ENCODE measurements around the gene CNN2. TPM values are rescaled to one million over a fixed set of nuclear protein-coding genes. Genes with fewer than 3 reads are reported as not detected.

Gene CNN2
- total and polyA plus RNA-seq, 12 donors, result 6.9 to 64.9 (median 42.7) TPM

- H3K4me3 ChIP-seq, result no peak overlapping the region
- intact Hi-C loops (cut with DNase I), result no loop called here
- WGBS, 4 donors, result 74 to 81% (median 76%) methylated on average over 5 to 28 of the region's 28 CpGs
- H3K9me3 ChIP-seq (replicated peaks in 1 of 3), result no peaks in the 10 kb centered on the region
- peaks cover 0 to 8% of the 10 kb centered on the region in 2 donors for H3K4me1 ChIP-seq (replicated peaks in 1 of 2)
- H3K27me3 ChIP-seq, result peaks cover 27% of the 10 kb centered on the region
- no peak for DNase-seq
- H3K36me3 ChIP-seq (replicated peaks in 1 of 2), result no peaks in the 10 kb centered on the region
- TF ChIP-seq POLR2A (IDR thresholded peaks at IDR 0.05) (no peak), CTCF (IDR thresholded peaks at IDR 0.05) (no peak)
- peak overlapping the region in 1 of 5 donors; percentile 34 for H3K27ac ChIP-seq
These were observed 47.6 kb downstream of the CNN2 start for GRCh38 chr19:1073956-1074517.

- H3K27ac ChIP-seq, result peak overlapping the region in 1 of 5 donors; percentile 34
- peaks cover 21% of the 10 kb centered on the region for H3K27me3 ChIP-seq
- no peak for TF ChIP-seq POLR2A (IDR thresholded peaks at IDR 0.05)
- TF ChIP-seq CTCF (IDR thresholded peaks at IDR 0.05), result no peak
- 56 to 74% (median 60%) methylated on average over 16 to 54 of the region's 54 CpGs for WGBS, 4 donors
- DNase-seq, result peak; percentile 69 to 87 (median 75)
- H3K4me3 ChIP-seq, result no peak overlapping the region
- no peaks in the 10 kb centered on the region for H3K36me3 ChIP-seq (replicated peaks in 1 of 2)
- H3K9me3 ChIP-seq (replicated peaks in 1 of 3), result no peaks in the 10 kb centered on the region
- H3K4me1 ChIP-seq (replicated peaks in 1 of 2), result peaks cover 0 to 5% of the 10 kb centered on the region in 2 donors
- intact Hi-C loops (cut with DNase I), result no loop called here
These were observed 48.3 kb downstream of the CNN2 start for GRCh38 chr19:1074544-1075283.

DNA sequence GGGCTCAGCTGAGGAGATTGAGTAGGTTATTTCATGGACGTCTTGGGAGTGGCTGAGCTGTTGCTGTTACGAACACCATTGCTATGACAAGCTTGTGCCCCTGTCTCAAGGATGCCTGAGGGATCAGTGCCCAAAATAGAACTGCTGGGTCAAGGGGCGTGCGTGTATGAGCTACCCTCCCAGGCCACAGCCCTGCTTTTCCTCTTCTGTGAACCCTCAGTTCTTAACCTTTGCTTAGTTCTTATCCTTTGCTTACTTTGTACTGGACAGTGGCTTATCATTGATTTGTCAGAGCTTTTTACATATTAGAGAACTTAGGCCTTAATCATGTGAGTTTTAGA is 49.6 kb downstream of the CNN2 start:
- H3K4me1 ChIP-seq (replicated peaks in 1 of 2), result peaks cover 0 to 1% of the 10 kb centered on the region in 2 donors
- no peak overlapping the region for H3K27ac ChIP-seq
- 69 to 73% (median 72%) methylated on average over 4 of the region's 4 CpGs for WGBS, 4 donors
- H3K4me3 ChIP-seq, result no peak overlapping the region
- no peak for DNase-seq
- H3K9me3 ChIP-seq (replicated peaks in 1 of 3), result no peaks in the 10 kb centered on the region
- TF ChIP-seq CTCF (IDR thresholded peaks at IDR 0.05), result no peak
- H3K36me3 ChIP-seq (replicated peaks in 1 of 2), result no peaks in the 10 kb centered on the region
- intact Hi-C loops (cut with DNase I), result no loop called here
- peaks cover 8% of the 10 kb centered on the region for H3K27me3 ChIP-seq

- H3K9me3 ChIP-seq (replicated peaks in 1 of 3), result no peaks in the 10 kb centered on the region
- peaks cover under 1% of the 10 kb centered on the region for H3K27me3 ChIP-seq
- intact Hi-C loops (cut with DNase I), result no loop called here
- DNase-seq, result peak in 6 of 7 donors; percentile 45 to 77 (median 60)
- no peaks in the 10 kb centered on the region for H3K4me1 ChIP-seq (replicated peaks in 1 of 2)
- H3K4me3 ChIP-seq, result no peak overlapping the region
- no peaks in the 10 kb centered on the region for H3K36me3 ChIP-seq (replicated peaks in 1 of 2)
- H3K27ac ChIP-seq, result no peak overlapping the region
- TF ChIP-seq POLR2A (IDR thresholded peaks at IDR 0.05) (no peak), CTCF (IDR thresholded peaks at IDR 0.05) (no peak)
- WGBS, 4 donors, result 20 to 59% (median 49%) methylated on average over 1 to 16 of the region's 16 CpGs
These were observed 50.5 kb downstream of the CNN2 start for GRCh38 chr19:1076951-1077350.
